Left lung (tissue), 10 donors: Measurements from ENCODE around the gene HAUS3. TPM values are rescaled to one million over a fixed set of nuclear protein-coding genes. Genes with fewer than 3 reads are reported as not detected.
"Not testable (repeated sequence)": the region's sequence is repeated elsewhere in the genome, so short reads cannot be mapped to it uniquely, and the experiment has no call there.

Source experiments
- ATAC-seq: fragments of 200-7000 bp; cut with Tn5 transposase; one replicate; pipeline ENCODE4 v1.9.1; 2020; ENCODE audit warnings: moderate library complexity
- DNase-seq, 4 donors: peaks; one replicate each; pipeline ENCODE4 v3.0.0-alpha.2; 2013 to 2020
- H3K27ac ChIP-seq, 2 donors: fragments of 200-600 bp; sonication (generic) in 1 of 2; one replicate each; pipeline versions ENCODE4 v1.5.0 to v1.8.0; 2020 to 2021
- H3K27me3 ChIP-seq, 2 donors: fragments of 200-600 bp; sonication (generic) in 1 of 2; one replicate each; pipeline versions ENCODE4 v1.5.0 to v1.8.0; 2020 to 2021
- H3K36me3 ChIP-seq, 2 donors: fragments of 200-600 bp; sonication (generic) in 1 of 2; one replicate each; pipeline versions ENCODE4 v1.5.0 to v1.8.0; 2020 to 2021
- H3K4me1 ChIP-seq, 2 donors: fragments of 200-600 bp; one replicate each; pipeline ENCODE4 v1.8.0; 2021
- H3K4me3 ChIP-seq, 2 donors: fragments of 200-600 bp; sonication (generic) in 1 of 2; one replicate each; pipeline versions ENCODE4 v1.5.0 to v1.8.0; 2020 to 2021; ENCODE audit warnings: mild to moderate bottlenecking in 1 of 2
- H3K9me3 ChIP-seq, 2 donors: fragments of 200-600 bp; sonication (generic) in 1 of 2; one replicate each; pipeline versions ENCODE4 v1.5.0 to v1.8.0; 2020 to 2021
- CTCF ChIP-seq, 2 donors: fragments of 200-600 bp; sonication (generic) in 1 of 2; IDR thresholded peaks; one replicate each; pipeline versions ENCODE4 v1.5.0 to v1.8.0; 2021; ENCODE audit warnings: antibody characterized with exemption in 2 of 2
- intact Hi-C, 2 donors: fragments of 100-400 bp; cut with DNase I; formaldehyde crosslinking; loops; one replicate each; pipeline versions ENCODE4 v1.11.2 to v1.14.2; 2022
- polyA plus RNA-seq, 6 donors: library from polyadenylated mRNA; unstranded; fragments of 120-200 nt; gene quantifications; one replicate each; pipeline ENCODE4 v1.2.1, GENCODE V29; 2013; ENCODE audit not compliant: insufficient read length in 6 of 6
- total RNA-seq, 2 donors: library from RNA; stranded (reverse); fragmentation: NEBNext Ultra II Directional; extraction: Animal tissue kit (Norgen Biotek cat#: 25700); gene quantifications; one replicate each; pipeline ENCODE4 v1.2.1, GENCODE V29; 2021
- donor health status: DM: no; HTN: yes; CAD: no.
- donor health status: DM: no; HTN: no; CAD: no.

Gene HAUS3
- total and polyA plus RNA-seq, 8 donors, result 9.7 to 26.7 (median 23.2) TPM

GRCh38 chr4:2226261-2226660 is 15.7 kb downstream of the HAUS3 start:
- H3K27me3 ChIP-seq, result no peaks in the 10 kb centered on the region
- peaks cover 0 to 39% of the 10 kb centered on the region in 2 donors for H3K36me3 ChIP-seq
- no peak overlapping the region for H3K27ac ChIP-seq
- H3K4me3 ChIP-seq, result no peak overlapping the region
- ATAC-seq (no peak), DNase-seq (no peak)
- H3K4me1 ChIP-seq, result no peaks in the 10 kb centered on the region
- intact Hi-C loops, result no loop called here
- H3K9me3 ChIP-seq, result no peaks in the 10 kb centered on the region
- TF ChIP-seq CTCF (IDR thresholded peaks at IDR 0.05), result no peak

GRCh38 chr4:2222838-2223237 is 19.1 kb downstream of the HAUS3 start:
- peak in 1 of 4 donors; percentile 45 for DNase-seq
- intact Hi-C loops, result no loop called here

GRCh38 chr4:2221378-2221777 is 20.5 kb downstream of the HAUS3 start:
- peaks cover 0 to 17% of the 10 kb centered on the region in 2 donors for H3K36me3 ChIP-seq
- H3K27ac ChIP-seq, H3K27me3 ChIP-seq, H3K4me3 ChIP-seq, intact Hi-C loops, H3K4me1 ChIP-seq, H3K9me3 ChIP-seq, DNase-seq, ATAC-seq: not testable (repeated sequence)

More at GRCh38 chr4:2222838-2223237, 19.1 kb downstream of the HAUS3 start:
- Histone ChIP-seq H3K36me3 (peaks cover 0 to 26% of the 10 kb centered on the region in 2 donors), H3K4me3 (no peak overlapping the region), H3K27ac (no peak overlapping the region), H3K9me3 (no peaks in the 10 kb centered on the region), H3K27me3 (no peaks in the 10 kb centered on the region), H3K4me1 (peaks cover 0 to 5% of the 10 kb centered on the region in 2 donors)
- ATAC-seq, result no peak
- TF ChIP-seq CTCF (IDR thresholded peaks at IDR 0.05), result no peak

DNA sequence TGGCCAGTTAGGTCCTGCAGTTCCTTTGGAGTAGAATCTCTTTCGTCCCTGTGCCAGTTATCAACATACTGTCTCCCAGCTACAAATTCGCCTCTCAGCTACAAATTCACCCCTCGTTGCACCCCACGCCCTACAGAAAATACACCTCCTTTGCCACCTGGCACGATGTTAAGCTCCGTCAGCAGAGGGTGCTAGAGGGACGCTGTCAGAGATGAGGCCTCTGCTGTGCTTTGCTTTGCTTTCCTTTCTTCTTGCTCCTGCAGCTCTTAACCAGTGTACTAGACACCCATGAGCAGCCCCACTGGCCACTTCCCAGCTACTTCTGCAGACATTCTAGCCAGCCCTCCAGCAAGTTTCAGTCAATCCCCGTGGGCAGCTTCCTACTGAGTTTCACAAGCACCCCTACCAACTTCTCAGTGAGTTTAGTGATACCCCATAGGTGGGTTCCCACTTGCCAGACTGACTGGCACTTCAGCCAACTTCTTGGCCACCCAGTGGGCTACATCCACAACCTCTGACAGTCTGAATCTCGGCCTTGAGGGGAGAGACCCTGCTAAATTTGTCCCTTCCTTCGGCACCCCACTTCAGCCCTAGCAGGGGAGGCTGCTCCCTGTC is 21.8 kb downstream of the HAUS3 start:
- H3K27ac ChIP-seq, result no peak overlapping the region
- peak in 3 of 4 donors; percentile 51 to 78 (median 53) for DNase-seq
- intact Hi-C loops, result no loop called here
- peak; percentile 98 for ATAC-seq
- peak; percentile 63 to 66 for TF ChIP-seq CTCF (IDR thresholded peaks at IDR 0.05)
- H3K9me3 ChIP-seq, result no peaks in the 10 kb centered on the region
- H3K27me3 ChIP-seq, result no peaks in the 10 kb centered on the region
- H3K36me3 ChIP-seq, result peaks cover 0 to 15% of the 10 kb centered on the region in 2 donors
- no peak overlapping the region for H3K4me3 ChIP-seq
- H3K4me1 ChIP-seq, result peaks cover 0 to 5% of the 10 kb centered on the region in 2 donors

- Histone ChIP-seq H3K27ac (no peak overlapping the region), H3K27me3 (no peaks in the 10 kb centered on the region), H3K4me3 (no peak overlapping the region), H3K4me1 (peaks cover 0 to 5% of the 10 kb centered on the region in 2 donors), H3K36me3 (peaks cover 0 to 15% of the 10 kb centered on the region in 2 donors), H3K9me3 (no peaks in the 10 kb centered on the region)
- ATAC-seq (peak; percentile 15), DNase-seq (no peak)
- intact Hi-C loops, result no loop called here
- no peak for TF ChIP-seq CTCF (IDR thresholded peaks at IDR 0.05)
Measured at GRCh38 chr4:2219233-2219760, 22.6 kb downstream of the HAUS3 start.
